Neutrophil (primary cell): Measurements from ENCODE around the gene FYN.

Source experiments
- H3K27ac ChIP-seq: fragments of 200-600 bp; sonication (generic); 2 replicates; pipeline ENCODE4 v1.5.1; 2016; ENCODE audit warnings: mild to moderate bottlenecking, moderate library complexity
- H3K27me3 ChIP-seq: fragments of 200-600 bp; sonication (generic); 2 replicates; pipeline ENCODE4 v1.6.0; 2016; ENCODE audit warnings: mild to moderate bottlenecking
- H3K36me3 ChIP-seq: fragments of 200-600 bp; sonication (generic); 2 replicates; pipeline ENCODE4 v1.5.1; 2017
- H3K4me1 ChIP-seq, 2 experiments: fragments of 200-600 bp in 1 of 2; sonication (generic) in 1 of 2; 1 replicate in 1 of 2; 2 replicates in 1 of 2; pipeline versions ENCODE4 v1.5.1 to v1.6.1; 2013 to 2016; ENCODE audit warnings: low read depth in 1 of 2, low read length in 1 of 2, mild to moderate bottlenecking in 1 of 2, moderate library complexity in 1 of 2; ENCODE audit not compliant: control insufficient read depth in 1 of 2, insufficient read depth in 1 of 2
- H3K4me3 ChIP-seq, 2 experiments: fragments of 200-600 bp in 1 of 2; sonication (generic) in 1 of 2; 1 replicate in 1 of 2; 2 replicates in 1 of 2; pipeline ENCODE4 v1.5.1; 2013 to 2016; ENCODE audit warnings: low read depth in 1 of 2, low read length in 1 of 2, mild to moderate bottlenecking in 1 of 2, moderate library complexity in 1 of 2
- H3K9me3 ChIP-seq: fragments of 200-600 bp; sonication (generic); 2 replicates; pipeline ENCODE4 v1.5.1; 2016
- TF ChIP-seq, protein P1 (sequence below): fragments of 200-600 bp; sonication (generic); IDR thresholded peaks from 2 replicates; pipeline ENCODE4 v1.5.1; 2016; ENCODE audit warnings: antibody characterized with exemption

The FYN gene

DNA sequence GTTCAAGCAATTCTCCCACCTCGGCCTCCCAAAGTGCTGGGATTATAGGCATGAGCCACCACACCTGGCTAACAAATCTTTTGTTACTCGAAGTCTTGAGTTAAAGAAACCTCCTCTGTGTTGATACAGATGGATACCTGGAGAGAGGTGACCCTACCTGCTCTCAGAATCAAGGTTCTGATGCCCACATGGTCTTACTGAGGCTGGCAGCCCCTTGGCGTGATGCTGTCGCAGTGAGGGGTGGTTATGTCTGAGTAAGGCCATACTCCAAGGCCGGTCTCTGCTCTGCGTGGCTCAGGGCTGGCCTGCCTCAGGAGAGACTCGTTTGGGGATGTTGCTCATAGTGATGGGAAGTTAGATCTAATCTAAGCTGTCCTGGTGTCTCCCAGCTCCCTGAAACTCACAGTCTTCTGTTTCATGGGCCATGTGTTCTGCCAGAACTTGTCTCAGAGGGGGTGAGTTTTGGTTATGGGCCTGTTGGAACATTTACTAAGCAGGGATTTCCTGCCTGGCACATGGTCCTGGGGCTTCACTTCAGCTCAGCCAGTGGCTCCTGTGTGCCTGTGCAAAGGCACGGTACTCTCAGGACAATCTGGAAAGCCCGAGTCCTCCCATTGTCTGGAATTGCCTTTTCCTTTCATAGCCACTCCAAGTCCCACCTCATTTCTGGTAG, 250.1 kb downstream of the FYN start:
- Histone ChIP-seq H3K4me3 (no peak overlapping the region), H3K27ac (no peak overlapping the region), H3K36me3 (no peaks in the 10 kb centered on the region), H3K4me1 (no peaks in the 10 kb centered on the region), H3K9me3 (no peaks in the 10 kb centered on the region), H3K27me3 (no peaks in the 10 kb centered on the region)
- TF ChIP-seq, protein P1, sequence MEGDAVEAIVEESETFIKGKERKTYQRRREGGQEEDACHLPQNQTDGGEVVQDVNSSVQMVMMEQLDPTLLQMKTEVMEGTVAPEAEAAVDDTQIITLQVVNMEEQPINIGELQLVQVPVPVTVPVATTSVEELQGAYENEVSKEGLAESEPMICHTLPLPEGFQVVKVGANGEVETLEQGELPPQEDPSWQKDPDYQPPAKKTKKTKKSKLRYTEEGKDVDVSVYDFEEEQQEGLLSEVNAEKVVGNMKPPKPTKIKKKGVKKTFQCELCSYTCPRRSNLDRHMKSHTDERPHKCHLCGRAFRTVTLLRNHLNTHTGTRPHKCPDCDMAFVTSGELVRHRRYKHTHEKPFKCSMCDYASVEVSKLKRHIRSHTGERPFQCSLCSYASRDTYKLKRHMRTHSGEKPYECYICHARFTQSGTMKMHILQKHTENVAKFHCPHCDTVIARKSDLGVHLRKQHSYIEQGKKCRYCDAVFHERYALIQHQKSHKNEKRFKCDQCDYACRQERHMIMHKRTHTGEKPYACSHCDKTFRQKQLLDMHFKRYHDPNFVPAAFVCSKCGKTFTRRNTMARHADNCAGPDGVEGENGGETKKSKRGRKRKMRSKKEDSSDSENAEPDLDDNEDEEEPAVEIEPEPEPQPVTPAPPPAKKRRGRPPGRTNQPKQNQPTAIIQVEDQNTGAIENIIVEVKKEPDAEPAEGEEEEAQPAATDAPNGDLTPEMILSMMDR = no peak

- TF ChIP-seq, protein P1 = no peak
- Histone ChIP-seq H3K9me3 (no peaks in the 10 kb centered on the region), H3K36me3 (no peaks in the 10 kb centered on the region), H3K27me3 (no peaks in the 10 kb centered on the region), H3K4me3 (no peak overlapping the region), H3K27ac (no peak overlapping the region), H3K4me1 (peaks cover 0 to under 1% of the 10 kb centered on the region in 2 experiments)
Measured at GRCh38 chr6:111620169-111620568, 253.1 kb downstream of the FYN start.

DNA sequence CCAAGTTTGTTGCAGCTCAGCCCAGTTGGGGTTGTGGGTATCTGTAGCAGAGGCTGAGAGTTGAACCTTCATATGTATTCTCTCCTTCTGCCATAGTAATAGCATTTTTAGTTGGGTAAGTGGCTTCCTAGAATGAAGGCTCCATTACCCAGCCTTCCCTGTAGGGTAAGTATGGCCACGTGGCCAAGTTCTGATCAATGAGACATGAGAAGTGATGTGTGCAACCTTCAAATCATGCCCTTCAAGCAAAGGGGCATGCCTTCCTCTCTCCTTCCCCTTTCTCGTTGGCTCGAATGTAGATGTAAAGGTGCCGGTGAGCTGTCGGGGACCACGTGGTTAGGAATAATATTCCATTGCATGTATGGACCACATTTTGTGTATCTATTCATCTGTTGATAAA, 254.8 kb downstream of the FYN start:
- TF ChIP-seq, protein P1 = no peak
- no peaks in the 10 kb centered on the region for H3K36me3 ChIP-seq
- H3K27ac ChIP-seq = no peak overlapping the region
- no peak overlapping the region for H3K4me3 ChIP-seq
- H3K9me3 ChIP-seq = no peaks in the 10 kb centered on the region
- peaks cover 0 to 8% of the 10 kb centered on the region in 2 experiments for H3K4me1 ChIP-seq
- no peaks in the 10 kb centered on the region for H3K27me3 ChIP-seq

GRCh38 chr6:111617149-111617548, 256.1 kb downstream of the FYN start:
- H3K4me3 ChIP-seq = no peak overlapping the region
- H3K27ac ChIP-seq = no peak overlapping the region
- no peaks in the 10 kb centered on the region for H3K27me3 ChIP-seq
- H3K36me3 ChIP-seq = no peaks in the 10 kb centered on the region
- no peaks in the 10 kb centered on the region for H3K9me3 ChIP-seq
- TF ChIP-seq, protein P1 = no peak
- H3K4me1 ChIP-seq = peaks cover 0 to 8% of the 10 kb centered on the region in 2 experiments

DNA sequence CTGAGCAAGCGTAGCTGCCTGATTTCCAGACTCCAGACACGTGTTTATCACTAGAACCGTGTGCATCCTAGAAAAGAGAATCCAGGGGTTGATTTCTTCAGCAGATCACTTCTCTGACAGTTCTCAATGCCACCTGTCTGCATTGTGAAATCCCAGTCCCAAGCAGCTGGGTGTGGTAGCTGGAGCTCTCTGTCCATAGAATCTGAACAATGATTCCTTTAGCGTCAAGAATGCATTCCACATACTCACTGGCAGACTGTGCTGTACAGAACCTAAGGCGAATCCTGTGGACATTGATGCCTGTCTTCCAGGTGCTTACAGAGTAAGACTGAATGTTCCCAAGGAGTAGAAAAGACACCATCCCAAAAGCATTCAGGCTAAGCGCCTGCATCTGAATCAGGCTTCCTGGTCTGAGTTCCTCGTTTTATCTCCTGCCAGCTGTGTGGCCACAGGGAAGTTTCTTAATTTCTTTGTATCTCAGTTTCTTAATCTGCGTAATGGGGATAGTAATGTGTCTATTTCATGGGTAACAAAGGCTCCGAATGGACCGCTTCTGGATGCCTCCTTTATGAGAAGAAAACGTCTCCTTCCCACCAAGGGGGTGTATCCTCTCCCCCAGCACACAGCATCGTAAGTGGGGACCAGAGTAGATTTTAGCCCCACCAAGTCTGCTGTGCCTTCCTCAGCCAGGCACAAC, 257.2 kb downstream of the FYN start:
- peaks cover 0 to 8% of the 10 kb centered on the region in 2 experiments for H3K4me1 ChIP-seq
- H3K4me3 ChIP-seq = no peak overlapping the region
- H3K36me3 ChIP-seq = no peaks in the 10 kb centered on the region
- no peaks in the 10 kb centered on the region for H3K9me3 ChIP-seq
- no peak overlapping the region for H3K27ac ChIP-seq
- TF ChIP-seq, protein P1 = no peak
- H3K27me3 ChIP-seq = no peaks in the 10 kb centered on the region
